ENCODE measurements around the gene MMD2.
"Not testable (repeated sequence)": the region's sequence is repeated elsewhere in the genome, so short reads cannot be mapped to it uniquely, and the experiment has no call there.

Gene MMD2

GRCh38 chr7:4891522-4891921, 67.5 kb downstream of the MMD2 start:
- WGBS, 2 donors (ENCODE audit: extremely low coverage in 2 of 2, insufficient read length in 2 of 2, insufficient replicate concordance in 1 of 2) = 44 to 45% methylated on average over 1 of the region's 2 CpGs
- not testable (repeated sequence) for H2BK5ac ChIP-seq (ENCODE audit: low read length); H3K79me1 ChIP-seq (ENCODE audit: low read depth, low read length); H4K8ac ChIP-seq (ENCODE audit: low read depth, low read length); H2AFZ ChIP-seq (ENCODE audit: low read length); H2BK12ac ChIP-seq (ENCODE audit: low read length); H3K18ac ChIP-seq (ENCODE audit: low read length); H4K91ac ChIP-seq (ENCODE audit: low read depth, low read length, poor library complexity); H3K4me2 ChIP-seq (ENCODE audit: insufficient read depth, low read length, poor library complexity, severe bottlenecking); H3K9me3 ChIP-seq (replicated peaks in 1 of 2; ENCODE audit: control insufficient read depth in 2 of 2, insufficient read depth in 1 of 2, low read depth in 1 of 2, low read length in 2 of 2); DNase-seq (ENCODE audit: low spot score); H3K36me3 ChIP-seq (replicated peaks in 1 of 2; ENCODE audit: control insufficient read depth in 2 of 2, insufficient read depth in 2 of 2, low read length in 2 of 2); H3K4me3 ChIP-seq (ENCODE audit: low read length in 2 of 2); H3K9ac ChIP-seq (ENCODE audit: low read depth, low read length, poor library complexity); H3K4ac ChIP-seq (ENCODE audit: low read length); H2AK5ac ChIP-seq (ENCODE audit: low read depth, low read length); H3K27ac ChIP-seq (replicated peaks; ENCODE audit: low read length); H3K23ac ChIP-seq (ENCODE audit: low read depth, low read length, poor library complexity); H2BK15ac ChIP-seq (ENCODE audit: low read length); H2BK120ac ChIP-seq (ENCODE audit: low read depth, low read length); H3K27me3 ChIP-seq (ENCODE audit: control insufficient read depth in 3 of 3, insufficient read depth in 3 of 3, low read depth in 1 of 3, low read length in 3 of 3); H3K4me1 ChIP-seq (ENCODE audit: control insufficient read depth in 2 of 2, insufficient read depth in 1 of 2, low read depth in 1 of 2, low read length in 2 of 2); H3K14ac ChIP-seq (ENCODE audit: low read length)

- no CpG with 5 or more reads among the region's 1 CpG for WGBS, 2 donors (ENCODE audit: extremely low coverage in 2 of 2, insufficient read length in 2 of 2, insufficient replicate concordance in 1 of 2)
- no peak for DNase-seq (ENCODE audit: low spot score)
- Histone ChIP-seq H4K91ac (ENCODE audit: low read depth, low read length, poor library complexity) (no peak overlapping the region), H3K4me1 (ENCODE audit: control insufficient read depth in 2 of 2, insufficient read depth in 1 of 2, low read depth in 1 of 2, low read length in 2 of 2) (no peaks in the 10 kb centered on the region), H3K79me1 (ENCODE audit: low read depth, low read length) (no peaks in the 10 kb centered on the region), H3K27me3 (ENCODE audit: control insufficient read depth in 3 of 3, insufficient read depth in 3 of 3, low read depth in 1 of 3, low read length in 3 of 3) (no peaks in the 10 kb centered on the region), H3K4me2 (ENCODE audit: insufficient read depth, low read length, poor library complexity, severe bottlenecking) (no peak overlapping the region), H3K27ac (replicated peaks; ENCODE audit: low read length) (no peak overlapping the region), H2BK15ac (ENCODE audit: low read length) (no peak overlapping the region), H3K9ac (ENCODE audit: low read depth, low read length, poor library complexity) (no peak overlapping the region), H3K18ac (ENCODE audit: low read length) (no peak overlapping the region), H2AK5ac (ENCODE audit: low read depth, low read length) (no peak overlapping the region), H3K9me3 (replicated peaks in 1 of 2; ENCODE audit: control insufficient read depth in 2 of 2, insufficient read depth in 1 of 2, low read depth in 1 of 2, low read length in 2 of 2) (no peaks in the 10 kb centered on the region), H2BK120ac (ENCODE audit: low read depth, low read length) (no peak overlapping the region), H2BK5ac (ENCODE audit: low read length) (no peak overlapping the region), H3K23ac (ENCODE audit: low read depth, low read length, poor library complexity) (no peak overlapping the region), H3K4me3 (ENCODE audit: low read length in 2 of 2) (no peak overlapping the region), H3K36me3 (replicated peaks in 1 of 2; ENCODE audit: control insufficient read depth in 2 of 2, insufficient read depth in 2 of 2, low read length in 2 of 2) (no peaks in the 10 kb centered on the region), H2AFZ (ENCODE audit: low read length) (no peak overlapping the region), H4K8ac (ENCODE audit: low read depth, low read length) (no peak overlapping the region), H3K14ac (ENCODE audit: low read length) (no peak overlapping the region), H2BK12ac (ENCODE audit: low read length) (no peak overlapping the region), H3K4ac (ENCODE audit: low read length) (no peak overlapping the region)
These were observed 69.3 kb downstream of the MMD2 start for GRCh38 chr7:4889682-4890081.

- Histone ChIP-seq H3K4ac (ENCODE audit: low read length) (no peak overlapping the region), H4K8ac (ENCODE audit: low read depth, low read length) (no peak overlapping the region), H3K79me1 (ENCODE audit: low read depth, low read length) (no peaks in the 10 kb centered on the region), H3K18ac (ENCODE audit: low read length) (no peak overlapping the region), H3K36me3 (replicated peaks in 1 of 2; ENCODE audit: control insufficient read depth in 2 of 2, insufficient read depth in 2 of 2, low read length in 2 of 2) (no peaks in the 10 kb centered on the region), H2BK120ac (ENCODE audit: low read depth, low read length) (no peak overlapping the region), H3K4me1 (ENCODE audit: control insufficient read depth in 2 of 2, insufficient read depth in 1 of 2, low read depth in 1 of 2, low read length in 2 of 2) (no peaks in the 10 kb centered on the region), H3K4me3 (ENCODE audit: low read length in 2 of 2) (no peak overlapping the region), H3K27ac (replicated peaks; ENCODE audit: low read length) (no peak overlapping the region), H3K9me3 (replicated peaks in 1 of 2; ENCODE audit: control insufficient read depth in 2 of 2, insufficient read depth in 1 of 2, low read depth in 1 of 2, low read length in 2 of 2) (no peaks in the 10 kb centered on the region), H3K27me3 (ENCODE audit: control insufficient read depth in 3 of 3, insufficient read depth in 3 of 3, low read depth in 1 of 3, low read length in 3 of 3) (no peaks in the 10 kb centered on the region), H2AK5ac (ENCODE audit: low read depth, low read length) (no peak overlapping the region), H3K9ac (ENCODE audit: low read depth, low read length, poor library complexity) (no peak overlapping the region), H4K91ac (ENCODE audit: low read depth, low read length, poor library complexity) (no peak overlapping the region), H2BK5ac (ENCODE audit: low read length) (no peak overlapping the region), H3K23ac (ENCODE audit: low read depth, low read length, poor library complexity) (no peak overlapping the region), H3K14ac (ENCODE audit: low read length) (no peak overlapping the region), H2AFZ (ENCODE audit: low read length) (no peak overlapping the region), H2BK15ac (ENCODE audit: low read length) (no peak overlapping the region), H3K4me2 (ENCODE audit: insufficient read depth, low read length, poor library complexity, severe bottlenecking) (no peak overlapping the region), H2BK12ac (ENCODE audit: low read length) (no peak overlapping the region)
- WGBS, 2 donors (ENCODE audit: extremely low coverage in 2 of 2, insufficient read length in 2 of 2, insufficient replicate concordance in 1 of 2) = no CpG with 5 or more reads among the region's 3 CpGs
- no peak for DNase-seq (ENCODE audit: low spot score)
These were observed 70.8 kb downstream of the MMD2 start for GRCh38 chr7:4888161-4888560.

- H2BK5ac ChIP-seq (ENCODE audit: low read length) = no peak overlapping the region
- no peaks in the 10 kb centered on the region for H3K9me3 ChIP-seq (replicated peaks in 1 of 2; ENCODE audit: control insufficient read depth in 2 of 2, insufficient read depth in 1 of 2, low read depth in 1 of 2, low read length in 2 of 2)
- no peak overlapping the region for H3K9ac ChIP-seq (ENCODE audit: low read depth, low read length, poor library complexity)
- H3K4me1 ChIP-seq (ENCODE audit: control insufficient read depth in 2 of 2, insufficient read depth in 1 of 2, low read depth in 1 of 2, low read length in 2 of 2) = peaks cover 2 to 5% of the 10 kb centered on the region in 2 donors
- H3K27me3 ChIP-seq (ENCODE audit: control insufficient read depth in 3 of 3, insufficient read depth in 3 of 3, low read depth in 1 of 3, low read length in 3 of 3) = no peaks in the 10 kb centered on the region
- H2AFZ ChIP-seq (ENCODE audit: low read length) = no peak overlapping the region
- no peak overlapping the region for H3K14ac ChIP-seq (ENCODE audit: low read length)
- no peak overlapping the region for H4K91ac ChIP-seq (ENCODE audit: low read depth, low read length, poor library complexity)
- H4K8ac ChIP-seq (ENCODE audit: low read depth, low read length) = no peak overlapping the region
- no peak overlapping the region for H3K23ac ChIP-seq (ENCODE audit: low read depth, low read length, poor library complexity)
- H2BK15ac ChIP-seq (ENCODE audit: low read length) = no peak overlapping the region
- no peak overlapping the region for H2AK5ac ChIP-seq (ENCODE audit: low read depth, low read length)
- no peak overlapping the region for H3K27ac ChIP-seq (replicated peaks; ENCODE audit: low read length)
- no CpG with 5 or more reads among the region's 1 CpG for WGBS, 2 donors (ENCODE audit: extremely low coverage in 2 of 2, insufficient read length in 2 of 2, insufficient replicate concordance in 1 of 2)
- H3K18ac ChIP-seq (ENCODE audit: low read length) = no peak overlapping the region
- H3K36me3 ChIP-seq (replicated peaks in 1 of 2; ENCODE audit: control insufficient read depth in 2 of 2, insufficient read depth in 2 of 2, low read length in 2 of 2) = no peaks in the 10 kb centered on the region
- no peak overlapping the region for H3K4me3 ChIP-seq (ENCODE audit: low read length in 2 of 2)
- no peaks in the 10 kb centered on the region for H3K79me1 ChIP-seq (ENCODE audit: low read depth, low read length)
- no peak overlapping the region for H3K4ac ChIP-seq (ENCODE audit: low read length)
- H2BK12ac ChIP-seq (ENCODE audit: low read length) = no peak overlapping the region
- DNase-seq (ENCODE audit: low spot score) = no peak
- no peak overlapping the region for H2BK120ac ChIP-seq (ENCODE audit: low read depth, low read length)
- no peak overlapping the region for H3K4me2 ChIP-seq (ENCODE audit: insufficient read depth, low read length, poor library complexity, severe bottlenecking)
These were observed 72.3 kb downstream of the MMD2 start for GRCh38 chr7:4886671-4887070.
